CD4-positive, alpha-beta T cell treated with Interleukin-17A for 1 hour (primary cell): ENCODE measurements around the gene GATAD2A.

Experiments used
- DNase-seq: peaks from one replicate; pipeline ENCODE4 v3.0.0-alpha.2; 2020

Gene GATAD2A

GRCh38 chr19:19514881-19515641, 109.6 kb downstream of the GATAD2A start, which contains the start of gene TSSK6:
Gene TSSK6, minus strand, starts transcription at chr19:19515548. Its CDS starts 121 bp downstream, at chr19:19515427.
- no peak for DNase-seq

GRCh38 chr19:19515642-19516519, 110.4 kb downstream of the GATAD2A start, which contains the start of gene NDUFA13:
Gene NDUFA13, plus strand, starts transcription at chr19:19516225. Its CDS starts 14 bp downstream, at chr19:19516239.
- DNase-seq, result peak; percentile 96

GRCh38 chr19:19517235-19517619, 111.8 kb downstream of the GATAD2A start:
- no peak for DNase-seq

GRCh38 chr19:19520989-19521388, 115.5 kb downstream of the GATAD2A start:
- no peak for DNase-seq

- no peak for DNase-seq
Observed at GRCh38 chr19:19523177-19523576, 117.7 kb downstream of the GATAD2A start.

- no peak for DNase-seq
Observed at GRCh38 chr19:19524053-19524452, 118.6 kb downstream of the GATAD2A start.

GRCh38 chr19:19525611-19526380, 120.3 kb downstream of the GATAD2A start:
- DNase-seq, result no peak

- no peak for DNase-seq
Observed at GRCh38 chr19:19526581-19527370, 121.3 kb downstream of the GATAD2A start.

- DNase-seq, result no peak
Observed at GRCh38 chr19:19527371-19527656, 121.8 kb downstream of the GATAD2A start.

- no peak for DNase-seq
Observed at GRCh38 chr19:19527674-19528625, 122.5 kb downstream of the GATAD2A start.

GRCh38 chr19:19528721-19529490, 123.4 kb downstream of the GATAD2A start, which contains the start of gene YJEFN3:
Gene YJEFN3, plus strand, starts transcription at chr19:19528911. Its CDS starts 22 bp downstream, at chr19:19528933.
- no peak for DNase-seq

GRCh38 chr19:19529783-19530422, 124.4 kb downstream of the GATAD2A start:
- no peak for DNase-seq

- DNase-seq, result no peak
Observed at GRCh38 chr19:19530423-19530804, 124.9 kb downstream of the GATAD2A start.

GRCh38 chr19:19530889-19531288, 125.4 kb downstream of the GATAD2A start:
- DNase-seq, result no peak

- DNase-seq, result peak; percentile 86
Observed at GRCh38 chr19:19531951-19532805, 126.7 kb downstream of the GATAD2A start.

GRCh38 chr19:19532806-19533701, 127.6 kb downstream of the GATAD2A start:
- no peak for DNase-seq

GRCh38 chr19:19533841-19534240, 128.4 kb downstream of the GATAD2A start:
- DNase-seq, result no peak
